Caco-2 (cell line): Measurements from ENCODE around the gene RIOK1. TPM values are rescaled to one million over a fixed set of nuclear protein-coding genes. Genes with fewer than 3 reads are reported as not detected.
A peak's percentile ranks its signal among the peaks of the same experiment; 100 is the strongest.

Experiments
- BruUV-seq: library from RNA; stranded (reverse); fragments of 400-500 nt; replicated peaks from 2 replicates; lab custom pipeline; 2021; lab: Mats Ljungman, UMichigan
- CTCF ChIA-PET: fragments of 300-600 bp; sonication (Branson Sonifier 250); formaldehyde crosslinking; loops from one replicate; lab custom pipeline; 2022; ENCODE audit warnings: antibody characterized with exemption; lab: Charles Lee
- POLR2A ChIA-PET: fragments of 300-600 bp; sonication (Branson Sonifier 250); formaldehyde crosslinking; loops from one replicate; lab custom pipeline; 2022; ENCODE audit warnings: antibody characterized with exemption; lab: Charles Lee
- DNase-seq, 2 experiments: peaks; one replicate each; pipeline versions ENCODE4 v3.0.0 to v3.0.0-alpha.2; 2020 to 2022
- H3K27me3 ChIP-seq: replicated peaks from 2 replicates; pipeline ENCODE4 v1.6.0; 2011; ENCODE audit warnings: low read length; ENCODE audit not compliant: control insufficient read depth, insufficient read depth
- H3K36me3 ChIP-seq: 2 replicates; pipeline ENCODE4 v1.5.1; 2011; ENCODE audit warnings: low read length; ENCODE audit not compliant: control insufficient read depth, insufficient read depth
- H3K4me1 ChIP-seq: fragments of 250-450 bp; sonication (Bioruptor Pico); 2 replicates; pipeline ENCODE4 v1.5.1; 2020; ENCODE audit warnings: mild to moderate bottlenecking
- H3K4me3 ChIP-seq: 2 replicates; pipeline ENCODE4 v1.5.1; 2011; ENCODE audit warnings: low read depth, mild to moderate bottlenecking, control low read depth, low read length
- H3K9me3 ChIP-seq: fragments of 250-450 bp; sonication (Bioruptor Pico); 2 replicates; pipeline ENCODE4 v1.5.1; 2020; ENCODE audit warnings: mild to moderate bottlenecking, moderate library complexity
- H3K27ac Mint-ChIP-seq: one replicate; pipeline ENCODE4 v1.8.0; 2022; ENCODE audit warnings: mixed read lengths; ENCODE audit not compliant: unreplicated experiment
- H3K27me3 Mint-ChIP-seq: one replicate; pipeline ENCODE4 v1.8.0; 2022; ENCODE audit warnings: mixed read lengths; ENCODE audit not compliant: insufficient read depth, unreplicated experiment
- H3K36me3 Mint-ChIP-seq: one replicate; pipeline ENCODE4 v1.8.0; 2022; ENCODE audit warnings: mild to moderate bottlenecking, mixed read lengths; ENCODE audit not compliant: insufficient read depth, unreplicated experiment
- H3K4me1 Mint-ChIP-seq: one replicate; pipeline ENCODE4 v1.8.0; 2022; ENCODE audit warnings: low read depth, mixed read lengths; ENCODE audit not compliant: unreplicated experiment
- H3K4me3 Mint-ChIP-seq: one replicate; pipeline ENCODE4 v1.8.0; 2022; ENCODE audit warnings: mild to moderate bottlenecking, moderate library complexity, mixed read lengths; ENCODE audit not compliant: unreplicated experiment
- H3K9me3 Mint-ChIP-seq: one replicate; pipeline ENCODE4 v1.8.0; 2022; ENCODE audit warnings: mixed read lengths; ENCODE audit not compliant: unreplicated experiment
- CTCF ChIP-seq, 2 experiments: fragments of 200-600 bp in 1 of 2; IDR thresholded peaks; 1 replicate in 1 of 2; 2 replicates in 1 of 2; pipeline versions ENCODE4 v1.5.1 to v1.8.0; 2011 to 2022; ENCODE audit warnings: antibody characterized with exemption in 1 of 2, control low read depth in 1 of 2, inconsistent platforms in 1 of 2, low read depth in 1 of 2, low read length in 1 of 2, mild to moderate bottlenecking in 1 of 2, moderate library complexity in 1 of 2; ENCODE audit not compliant: insufficient read depth in 1 of 2, severe bottlenecking in 1 of 2, unreplicated experiment in 1 of 2
- intact Hi-C: fragments of 100-400 bp; cut with micrococcal nuclease; formaldehyde crosslinking; loops from one replicate; pipeline ENCODE4 v1.10.0; 2022; ENCODE audit not compliant: unreplicated experiment
- total RNA-seq: library from RNA; stranded (reverse); gene quantifications from 2 replicates; pipeline ENCODE4 v1.2.3, GENCODE V29; 2022

RIOK1 gene
- total RNA-seq, 1 experiment from 2014 or later = 36.1 TPM

DNA sequence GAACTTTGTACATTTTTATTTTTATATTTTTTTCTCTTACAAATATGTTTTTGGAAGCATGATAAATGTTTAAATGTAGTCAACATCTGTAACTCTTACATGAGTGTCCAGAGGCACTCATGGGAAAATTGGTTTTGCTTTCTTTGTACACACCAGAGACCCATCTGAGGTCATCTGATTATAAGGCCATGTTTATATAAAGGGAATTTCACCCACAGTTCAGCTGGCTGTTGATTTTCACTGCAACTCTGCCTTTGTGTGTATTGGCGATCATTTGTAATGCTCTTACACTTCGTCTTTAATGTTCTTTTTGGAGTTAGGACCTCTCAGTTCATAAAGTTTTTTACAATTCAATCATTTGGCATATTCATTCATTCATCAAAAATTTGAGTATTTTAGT lies 28.1 kb downstream of the RIOK1 start:
- no peak for DNase-seq
- POLR2A ChIA-PET = no interaction called here
- H3K27ac Mint-ChIP-seq = peak overlapping the region; percentile 26

GRCh38 chr6:7418238-7418905 lies 28.8 kb downstream of the RIOK1 start:
- peaks cover 60% of the 10 kb centered on the region for H3K4me1 ChIP-seq
- no TSS peak for BruUV-seq
- POLR2A ChIA-PET = no interaction called here

More for the DNA sequence above, 28.1 kb downstream of the RIOK1 start:
- Mint-ChIP-seq H3K27me3 (no peaks in the 10 kb centered on the region), H3K9me3 (no peaks in the 10 kb centered on the region), H3K4me3 (no peak overlapping the region), H3K4me1 (peaks cover 55% of the 10 kb centered on the region), H3K36me3 (peaks cover 40% of the 10 kb centered on the region)
- H3K27me3 ChIP-seq = no peaks in the 10 kb centered on the region
- H3K4me3 ChIP-seq = no peak overlapping the region
- no peak for TF ChIP-seq CTCF (IDR thresholded peaks at IDR 0.05; ENCODE audit: insufficient read depth in 1 of 2, low read depth in 1 of 2, low read length in 1 of 2, severe bottlenecking in 1 of 2, unreplicated experiment in 1 of 2)
- no peaks in the 10 kb centered on the region for H3K36me3 ChIP-seq
- no TSS peak for BruUV-seq
- intact Hi-C loops = no loop called here
- CTCF ChIA-PET = no interaction called here
- H3K9me3 ChIP-seq = no peaks in the 10 kb centered on the region
- peaks cover 67% of the 10 kb centered on the region for H3K4me1 ChIP-seq

GRCh38 chr6:7419065-7419464 lies 29.5 kb downstream of the RIOK1 start:
- H3K4me1 ChIP-seq = peaks cover 53% of the 10 kb centered on the region
- Mint-ChIP-seq H3K4me3 (peak overlapping the region; percentile 45), H3K27me3 (no peaks in the 10 kb centered on the region), H3K9me3 (no peaks in the 10 kb centered on the region), H3K27ac (peak overlapping the region; percentile 46), H3K4me1 (peaks cover 42% of the 10 kb centered on the region), H3K36me3 (peaks cover 33% of the 10 kb centered on the region)
- ChIA-PET CTCF (interaction anchor here (0.6 to 0.8 kb wide), 3 partner anchors 47 to 196 kb away, joined by 3 to 4 read pairs (median 4); no protein-coding TSS in a partner anchor), POLR2A (no interaction called here)
- no peak for TF ChIP-seq CTCF (IDR thresholded peaks at IDR 0.05; ENCODE audit: insufficient read depth in 1 of 2, low read depth in 1 of 2, low read length in 1 of 2, severe bottlenecking in 1 of 2, unreplicated experiment in 1 of 2)
- no peak overlapping the region for H3K4me3 ChIP-seq
- H3K36me3 ChIP-seq = no peaks in the 10 kb centered on the region
- no peaks in the 10 kb centered on the region for H3K9me3 ChIP-seq
- DNase-seq = peak in 1 of 2 experiments; percentile 48
- intact Hi-C loops = no loop called here
- BruUV-seq = no TSS peak
- no peaks in the 10 kb centered on the region for H3K27me3 ChIP-seq

More at GRCh38 chr6:7418238-7418905, 28.8 kb downstream of the RIOK1 start:
- Mint-ChIP-seq H3K4me1 (peaks cover 49% of the 10 kb centered on the region), H3K4me3 (peak overlapping the region; percentile 1), H3K27ac (peak overlapping the region; percentile 26), H3K9me3 (no peaks in the 10 kb centered on the region), H3K36me3 (peaks cover 40% of the 10 kb centered on the region), H3K27me3 (no peaks in the 10 kb centered on the region)
- H3K36me3 ChIP-seq = no peaks in the 10 kb centered on the region
- H3K27me3 ChIP-seq = no peaks in the 10 kb centered on the region
- DNase-seq = peak in 1 of 2 experiments; percentile 63
- H3K4me3 ChIP-seq = no peak overlapping the region
- TF ChIP-seq CTCF (IDR thresholded peaks at IDR 0.05; ENCODE audit: insufficient read depth in 1 of 2, low read depth in 1 of 2, low read length in 1 of 2, severe bottlenecking in 1 of 2, unreplicated experiment in 1 of 2) = no peak
- intact Hi-C loops = no loop called here
- no peaks in the 10 kb centered on the region for H3K9me3 ChIP-seq
- CTCF ChIA-PET = interaction anchor here (0.8 kb wide), 1 partner anchor 197 kb away, joined by 4 read pairs; no protein-coding TSS in a partner anchor
